ENCODE results near the gene IFNG-AS1.

The IFNG-AS1 gene

DNA sequence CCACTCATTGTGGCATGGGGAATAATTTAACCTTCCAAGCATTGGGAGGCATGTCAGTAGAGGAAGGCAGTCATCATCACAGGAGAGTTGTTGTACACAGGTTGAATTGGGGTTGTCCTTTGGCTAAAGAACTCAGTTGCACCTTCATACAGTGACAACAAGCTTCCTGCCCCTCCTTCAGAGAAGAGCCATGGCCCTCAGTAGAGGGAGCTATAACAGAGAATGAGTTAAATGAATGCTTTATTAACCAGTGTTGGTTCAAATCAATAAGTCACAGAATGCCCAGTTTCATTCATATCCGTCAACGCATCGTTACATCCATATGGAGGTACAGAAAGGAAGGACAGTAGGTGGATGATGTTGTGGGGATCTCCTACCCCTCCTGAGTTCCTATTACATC lies 4.8 kb downstream of the IFNG-AS1 start:
- no peak for ATAC-seq
- DNase-seq: no peak

DNA sequence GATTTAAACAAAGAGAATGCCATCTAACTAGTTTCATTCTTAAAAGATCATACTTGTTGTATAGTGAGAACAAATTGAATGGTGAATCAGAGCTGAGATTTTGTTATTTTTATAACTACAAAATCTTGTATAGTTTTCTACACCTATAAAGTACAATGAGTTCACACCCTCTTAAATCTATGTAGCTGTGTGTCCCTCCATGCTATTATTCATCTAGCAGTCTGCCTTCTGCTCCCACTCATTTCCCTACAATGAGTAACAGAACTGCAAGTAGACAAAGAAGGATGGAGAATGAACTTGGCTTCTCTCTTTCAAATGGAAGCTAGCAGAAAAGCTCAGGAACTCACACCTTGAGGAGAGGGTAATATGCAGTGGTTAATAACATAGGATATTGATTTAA lies 7.1 kb downstream of the IFNG-AS1 start:
- ATAC-seq (no peak), DNase-seq (no peak)

- DNase-seq: no peak
- ATAC-seq: no peak
Observed at GRCh38 chr12:67998379-67998778, 9.1 kb downstream of the IFNG-AS1 start.

DNA sequence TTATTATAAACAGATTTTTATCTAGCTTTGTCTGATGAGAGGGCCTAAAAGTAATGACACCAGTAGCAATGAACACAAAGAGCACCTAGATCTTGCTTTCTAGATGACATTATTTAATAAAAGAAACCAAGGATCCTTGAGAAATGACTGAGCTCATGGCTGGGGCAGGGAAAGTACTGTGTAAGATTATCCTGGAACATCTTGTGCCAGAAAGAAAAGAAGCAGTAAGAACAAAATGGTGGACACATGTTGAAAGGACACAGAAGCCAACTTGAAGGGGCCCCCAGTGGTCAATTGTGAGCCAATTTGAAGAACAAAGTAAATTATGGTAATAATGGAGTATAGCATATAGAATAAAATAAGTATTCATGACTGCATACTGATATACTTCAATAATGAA lies 10.0 kb downstream of the IFNG-AS1 start:
- DNase-seq (no peak), ATAC-seq (no peak)

- ATAC-seq (no peak), DNase-seq (no peak)
Observed at GRCh38 chr12:68001486-68002466, 12.5 kb downstream of the IFNG-AS1 start.

DNA sequence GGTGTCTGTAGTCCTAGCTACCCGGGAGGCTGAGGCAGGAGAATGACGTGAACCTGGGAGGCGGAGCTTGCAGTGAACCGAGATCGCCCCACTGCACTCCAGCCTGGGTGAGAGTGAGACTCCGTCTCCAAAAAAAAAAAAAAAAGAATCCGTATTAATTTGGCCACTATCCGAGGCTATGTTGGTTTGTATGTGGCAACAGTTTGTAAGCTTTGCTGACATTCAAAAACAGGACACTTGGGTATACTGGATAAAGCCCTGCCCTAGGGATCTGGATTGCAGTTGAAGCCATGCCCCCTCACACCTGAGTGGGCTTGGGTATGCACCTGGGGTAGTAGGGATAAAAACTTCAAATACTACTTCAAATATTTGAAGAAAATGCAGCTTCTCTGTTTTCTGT lies 14.5 kb downstream of the IFNG-AS1 start:
- ATAC-seq: no peak

GRCh38 chr12:68007033-68007432 lies 17.8 kb downstream of the IFNG-AS1 start:
- ATAC-seq (no peak), DNase-seq (no peak)

More for the DNA sequence above, 14.5 kb downstream of the IFNG-AS1 start:
- DNase-seq: no peak

- DNase-seq (no peak), ATAC-seq (no peak)
Observed at GRCh38 chr12:68007466-68007865, 18.2 kb downstream of the IFNG-AS1 start.

GRCh38 chr12:68011206-68011881 lies 22.1 kb downstream of the IFNG-AS1 start:
- DNase-seq: no peak
- no peak for ATAC-seq

DNA sequence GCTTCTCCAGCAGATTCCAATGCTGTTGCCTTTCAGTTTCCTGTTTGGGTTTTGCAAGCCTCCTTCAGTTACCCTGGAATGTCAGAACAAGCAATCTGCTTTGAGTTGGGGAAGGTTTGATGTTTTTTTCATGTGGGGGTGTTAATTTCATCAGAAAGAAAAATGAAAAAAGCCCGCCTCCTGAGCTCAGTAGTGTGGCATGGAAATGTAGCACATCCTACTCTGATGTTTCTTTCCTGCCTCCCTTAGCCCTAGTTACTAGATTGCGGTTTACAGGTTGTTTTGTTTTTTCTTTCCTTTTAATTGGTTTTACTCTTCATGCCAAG lies 22.6 kb downstream of the IFNG-AS1 start:
- no peak for DNase-seq
- no peak for ATAC-seq

- no peak for ATAC-seq
- DNase-seq: no peak
Observed at GRCh38 chr12:68012712-68013111, 23.5 kb downstream of the IFNG-AS1 start.

- DNase-seq: no peak
- ATAC-seq: no peak
Observed at GRCh38 chr12:68013181-68013580, 23.9 kb downstream of the IFNG-AS1 start.

- ATAC-seq: no peak
- no peak for DNase-seq
Observed at GRCh38 chr12:68016136-68016535, 26.9 kb downstream of the IFNG-AS1 start.

- no peak for ATAC-seq
- no peak for DNase-seq
Observed at GRCh38 chr12:68018315-68018714, 29.1 kb downstream of the IFNG-AS1 start.

- ATAC-seq (no peak), DNase-seq (no peak)
Observed at GRCh38 chr12:68020049-68020448, 30.8 kb downstream of the IFNG-AS1 start.

- no peak for DNase-seq
- no peak for ATAC-seq
Observed at GRCh38 chr12:68020699-68021098, 31.5 kb downstream of the IFNG-AS1 start.

DNA sequence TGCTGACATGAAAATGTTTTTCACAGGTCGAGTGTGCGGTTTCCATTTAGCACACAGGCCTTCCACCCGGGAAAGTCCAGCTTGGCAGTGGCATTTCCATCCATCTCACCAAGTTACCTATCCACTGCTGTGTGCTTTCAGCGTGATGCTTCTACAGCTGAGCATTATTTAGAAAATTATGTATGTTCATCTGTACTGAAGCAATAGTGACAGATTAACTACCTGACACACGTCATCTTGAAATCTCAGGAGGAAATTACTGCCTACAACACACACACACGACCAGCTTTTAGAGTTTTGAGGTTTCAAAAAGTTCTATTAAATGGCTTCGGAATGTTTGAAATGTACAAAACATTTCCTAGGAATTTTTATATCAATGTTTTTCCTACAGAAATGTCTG lies 39.4 kb downstream of the IFNG-AS1 start:
- ATAC-seq: no peak

DNA sequence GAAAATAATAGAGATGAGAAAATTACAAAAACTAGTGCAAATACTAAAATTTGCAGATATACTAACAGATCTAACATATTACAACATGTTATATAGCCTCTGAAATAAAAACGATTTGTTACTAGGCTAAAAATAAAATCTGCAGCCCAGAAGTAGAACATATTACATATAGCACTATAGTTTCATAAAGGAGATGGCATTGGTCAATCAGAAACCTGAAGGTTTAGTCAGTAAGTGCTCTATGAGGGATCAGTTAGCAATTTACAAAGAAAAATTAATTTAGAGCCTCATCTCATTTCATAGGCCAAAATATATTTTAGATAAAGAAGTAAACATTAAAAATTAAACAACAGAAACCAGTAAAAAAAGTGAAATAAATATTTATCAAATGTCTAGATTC lies 41.0 kb downstream of the IFNG-AS1 start:
- ATAC-seq (no peak), DNase-seq (no peak)

More for the DNA sequence above, 39.4 kb downstream of the IFNG-AS1 start:
- DNase-seq: no peak

GRCh38 chr12:68031174-68031573 lies 41.9 kb downstream of the IFNG-AS1 start:
- ATAC-seq (no peak), DNase-seq (no peak)

- DNase-seq: no peak
- ATAC-seq: peak; percentile 59
Observed at GRCh38 chr12:68031881-68032739, 42.9 kb downstream of the IFNG-AS1 start.

DNA sequence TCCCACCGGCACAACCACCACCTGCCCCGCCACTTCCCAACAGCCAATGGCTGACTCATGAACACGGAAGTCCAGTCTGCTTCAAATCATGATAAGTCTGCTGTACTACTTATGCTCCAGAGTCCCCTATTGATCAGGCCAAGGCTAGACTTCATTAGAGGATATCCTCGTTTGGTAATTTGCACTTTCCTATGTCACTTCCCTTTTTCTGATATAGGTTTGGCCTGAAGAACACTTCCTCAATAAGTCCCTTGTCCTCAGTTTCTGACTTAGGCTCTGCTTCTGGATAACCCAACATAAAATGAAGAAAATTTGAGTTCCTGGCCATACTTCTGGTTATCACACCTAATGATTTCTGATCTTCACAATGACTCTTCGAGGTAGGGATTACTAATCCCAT lies 45.3 kb downstream of the IFNG-AS1 start:
- DNase-seq (no peak), ATAC-seq (no peak)

- no peak for DNase-seq
- no peak for ATAC-seq
Observed at GRCh38 chr12:68036642-68037041, 47.4 kb downstream of the IFNG-AS1 start.
